ENCODE results near the gene POU2F3. TPM values are rescaled to one million over a fixed set of nuclear protein-coding genes. Genes with fewer than 3 reads are reported as not detected.

Gene POU2F3
- total RNA-seq, 1 donor from 2014 or later, result under 0.01 TPM

DNA sequence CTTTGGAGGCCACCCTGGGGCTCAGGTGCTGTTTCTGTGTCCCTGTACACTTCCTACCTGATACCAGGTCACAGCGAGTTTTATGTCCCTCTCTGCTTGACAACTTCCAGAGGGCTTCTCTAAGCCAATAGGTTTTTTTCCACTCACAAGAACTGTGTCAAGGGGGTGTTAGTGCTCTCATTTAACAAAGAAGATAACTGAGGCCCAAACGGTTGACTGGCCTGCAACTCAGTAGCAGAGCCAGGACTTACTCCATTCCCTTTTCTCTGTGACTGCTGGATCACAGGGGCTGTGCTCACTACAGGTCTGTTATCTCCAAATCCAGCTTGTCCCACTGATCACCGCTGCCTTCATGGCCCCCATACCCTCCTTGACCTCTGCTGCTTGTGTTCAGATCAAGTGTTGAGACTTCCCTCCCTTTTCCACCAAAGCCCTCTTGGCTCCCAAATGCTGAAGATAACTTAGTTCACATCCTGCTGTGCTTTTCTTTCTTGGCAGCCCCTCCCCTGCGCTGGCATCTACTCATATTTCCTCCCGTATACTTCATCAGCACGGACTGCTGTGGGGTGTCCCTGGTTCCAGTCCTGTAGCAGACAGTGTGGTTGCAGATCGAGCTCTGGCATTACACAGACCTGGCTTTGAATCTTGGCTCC lies 41.3 kb downstream of the POU2F3 start:
- DNase-seq (ENCODE audit: low read depth in 2 of 2), result no peak

DNA sequence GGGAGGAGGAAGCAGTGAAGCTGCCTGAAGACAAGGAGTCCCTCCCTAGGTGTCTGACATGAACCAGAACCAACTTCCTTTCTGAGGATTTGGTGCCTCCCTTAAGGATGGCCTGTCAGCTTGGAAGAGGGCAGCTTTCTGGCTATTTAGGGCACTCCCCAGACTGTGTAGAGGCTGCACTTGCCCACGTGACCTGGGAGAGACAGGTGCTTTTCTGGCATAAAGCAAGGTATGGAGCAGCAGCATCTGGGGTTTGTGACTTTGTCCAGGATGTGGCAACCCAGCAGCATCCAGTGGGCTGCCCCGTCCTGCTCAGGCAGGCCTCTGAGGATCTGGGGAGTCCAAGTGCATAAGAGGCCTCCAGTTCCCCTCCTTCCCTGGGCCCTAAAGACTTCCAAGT lies 43.2 kb downstream of the POU2F3 start:
- no peak for DNase-seq (ENCODE audit: low read depth in 2 of 2)

DNA sequence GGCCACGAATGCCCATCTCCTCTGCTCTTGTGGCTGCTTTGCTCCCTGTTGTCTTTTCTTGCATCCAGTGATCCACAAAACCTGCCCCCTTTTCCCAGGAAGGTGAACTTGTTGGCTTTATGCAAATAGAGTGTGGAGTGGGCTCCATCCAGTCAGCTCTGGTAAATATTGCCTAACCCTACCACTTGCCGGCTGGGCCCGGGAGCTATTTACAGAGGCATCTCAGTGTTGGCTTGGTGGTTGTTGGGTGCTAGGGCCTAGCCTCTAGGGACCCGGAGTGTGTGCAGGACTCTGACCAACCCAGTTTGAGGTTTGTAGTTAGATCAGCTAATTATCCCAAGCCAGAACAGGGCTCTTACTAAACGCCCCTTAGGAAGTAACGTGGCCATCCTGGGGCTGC lies 44.3 kb downstream of the POU2F3 start:
- no peak for DNase-seq (ENCODE audit: low read depth in 2 of 2)

- DNase-seq (ENCODE audit: low read depth in 2 of 2), result no peak
Measured at GRCh38 chr11:120285256-120285655, 45.3 kb downstream of the POU2F3 start.

GRCh38 chr11:120288021-120288420 lies 48.1 kb downstream of the POU2F3 start:
- DNase-seq (ENCODE audit: low read depth in 2 of 2), result no peak

DNA sequence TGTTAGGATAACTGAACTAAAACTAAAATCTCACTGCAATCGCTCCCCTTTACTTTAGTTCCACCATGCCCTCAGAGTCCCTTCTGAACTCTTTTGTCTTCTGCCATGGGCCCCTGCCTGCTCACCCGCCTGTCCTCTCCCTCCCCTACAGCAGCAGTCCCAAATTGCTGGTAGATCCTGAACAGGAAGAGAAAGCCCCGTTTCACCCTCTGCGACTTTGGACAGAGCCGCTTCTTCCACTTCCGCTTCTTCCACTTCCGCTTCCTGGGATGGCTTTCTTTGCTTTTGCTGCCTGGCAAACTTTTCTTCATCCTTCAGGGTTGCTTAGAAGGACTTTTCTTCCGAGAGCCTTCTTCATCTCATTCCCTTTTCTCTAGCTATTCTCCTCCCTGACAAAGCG lies 49.5 kb downstream of the POU2F3 start:
- DNase-seq (ENCODE audit: low read depth in 2 of 2), result no peak

DNA sequence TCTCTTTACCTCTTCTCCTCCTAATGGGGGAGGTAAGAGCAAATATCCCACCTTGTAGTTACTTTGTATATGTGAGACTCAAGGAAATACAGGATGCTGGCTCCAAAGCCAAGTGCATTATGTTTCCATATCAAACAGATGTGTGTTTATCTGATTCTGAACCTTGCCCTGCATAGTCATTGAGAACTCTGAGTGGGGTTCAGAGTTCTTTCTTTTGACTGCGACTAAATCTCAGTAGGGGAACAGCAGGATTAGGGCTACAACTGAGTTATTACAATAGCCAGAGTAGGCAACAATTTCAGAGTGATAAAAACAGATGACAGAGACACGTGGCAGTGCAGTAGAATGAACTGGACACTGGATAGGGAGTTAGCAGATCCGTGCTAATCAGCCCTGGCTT lies 51.0 kb downstream of the POU2F3 start:
- no peak for DNase-seq (ENCODE audit: low read depth in 2 of 2)

- no peak for DNase-seq (ENCODE audit: low read depth in 2 of 2)
Measured at GRCh38 chr11:120293038-120293800, 53.3 kb downstream of the POU2F3 start.

- DNase-seq (ENCODE audit: low read depth in 2 of 2), result no peak
Measured at GRCh38 chr11:120294096-120294495, 54.2 kb downstream of the POU2F3 start.

- DNase-seq (ENCODE audit: low read depth in 2 of 2), result no peak
Measured at GRCh38 chr11:120295099-120295498, 55.2 kb downstream of the POU2F3 start.

DNA sequence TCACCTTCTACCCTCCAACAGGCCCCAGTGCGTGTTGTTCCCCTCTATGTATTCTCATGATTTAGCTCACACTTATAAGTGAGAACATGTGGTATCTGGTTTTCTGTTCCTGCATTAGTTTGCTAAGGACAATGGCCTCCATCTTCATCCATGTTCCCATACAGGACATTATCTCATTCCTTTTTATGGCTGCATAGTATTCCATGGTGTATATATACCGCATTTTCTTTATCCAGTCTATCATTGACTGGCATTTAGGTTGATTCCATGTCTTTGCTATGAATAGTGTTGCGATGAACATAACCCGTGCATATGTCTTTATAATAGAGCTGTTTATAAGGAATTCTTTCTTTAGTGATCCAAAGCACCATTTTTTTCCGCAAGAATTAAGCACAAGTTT lies 56.6 kb downstream of the POU2F3 start:
- DNase-seq (ENCODE audit: low read depth in 2 of 2), result no peak

- DNase-seq (ENCODE audit: low read depth in 2 of 2), result no peak
Measured at GRCh38 chr11:120298461-120298860, 58.5 kb downstream of the POU2F3 start.

- DNase-seq (ENCODE audit: low read depth in 2 of 2), result peak in 1 of 2 donors; percentile 7
Measured at GRCh38 chr11:120302001-120302805, 62.3 kb downstream of the POU2F3 start.

DNA sequence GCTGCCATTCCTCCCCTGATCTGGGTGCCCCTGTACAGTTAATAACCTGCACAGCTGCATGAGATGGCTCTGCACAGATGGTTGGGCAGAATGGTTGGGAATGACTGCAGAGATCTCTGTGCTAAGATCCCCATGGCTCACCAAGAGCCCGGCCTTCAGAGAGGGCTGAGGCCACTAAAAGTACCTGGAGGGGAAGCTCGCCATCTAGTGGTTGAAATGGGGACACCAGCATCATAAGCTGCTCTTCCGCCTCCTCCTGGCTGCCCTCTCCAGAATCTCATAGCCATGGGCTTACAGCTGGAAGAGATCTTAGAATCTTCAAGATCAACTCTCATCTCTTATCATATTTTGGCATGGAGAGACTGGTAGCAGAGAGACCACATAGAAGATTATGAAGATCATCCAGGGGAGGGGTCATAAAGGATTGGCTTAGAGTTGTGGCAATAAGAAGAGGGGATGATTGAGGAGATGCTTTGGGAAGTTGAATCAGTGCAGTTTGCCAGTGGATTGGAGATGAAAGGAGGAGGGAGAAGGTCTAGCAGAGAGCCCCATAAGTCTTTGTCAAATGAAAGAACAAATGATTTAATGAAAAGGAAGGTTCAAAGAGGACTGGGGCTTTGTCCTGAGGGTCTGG lies 63.2 kb downstream of the POU2F3 start:
- peak; percentile 59 to 81 for DNase-seq (ENCODE audit: low read depth in 2 of 2)

DNA sequence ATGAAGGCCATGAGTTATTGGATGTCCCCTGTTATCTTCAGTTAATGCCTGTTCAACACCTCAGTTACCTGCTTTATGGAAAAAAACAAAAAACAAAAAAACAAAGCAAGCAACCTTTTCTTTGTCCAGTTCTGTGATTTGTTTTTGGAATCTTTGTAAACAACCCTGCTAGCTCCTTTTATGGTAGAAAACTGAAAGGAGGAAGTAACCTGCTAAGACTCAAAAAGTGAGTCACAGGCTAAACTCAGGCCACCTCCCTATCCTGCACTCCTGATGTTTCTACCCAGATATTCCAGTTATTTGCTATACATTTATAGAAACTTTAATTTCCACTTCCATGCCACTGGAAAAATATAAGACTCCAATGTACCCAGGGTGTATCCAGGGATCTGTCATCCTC lies 64.6 kb downstream of the POU2F3 start:
- no peak for DNase-seq (ENCODE audit: low read depth in 2 of 2)

DNA sequence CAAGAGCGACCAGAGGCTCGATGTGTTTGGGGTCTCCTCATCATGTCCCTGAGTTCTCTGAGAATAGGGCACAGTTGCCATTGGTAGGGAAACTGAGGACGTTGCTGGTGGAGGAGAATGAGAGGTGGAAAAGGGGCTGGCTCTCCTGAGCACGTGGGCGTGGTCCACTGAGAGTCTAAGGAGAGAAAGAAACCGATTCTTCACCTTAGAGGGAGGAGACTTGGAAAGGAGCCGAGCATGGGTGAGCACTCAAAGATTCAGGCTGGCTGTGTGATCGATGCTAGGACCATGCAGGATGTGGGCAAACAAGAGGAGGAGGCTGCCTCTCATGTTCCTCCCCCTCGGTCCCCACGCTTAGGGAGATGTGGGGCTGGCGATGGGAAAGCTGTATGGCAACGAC lies 65.3 kb downstream of the POU2F3 start:
- no peak for DNase-seq (ENCODE audit: low read depth in 2 of 2)

GRCh38 chr11:120306519-120307242 lies 66.7 kb downstream of the POU2F3 start:
- peak; percentile 33 to 67 for DNase-seq (ENCODE audit: low read depth in 2 of 2)

- no peak for DNase-seq (ENCODE audit: low read depth in 2 of 2)
Measured at GRCh38 chr11:120307476-120307875, 67.5 kb downstream of the POU2F3 start.

DNA sequence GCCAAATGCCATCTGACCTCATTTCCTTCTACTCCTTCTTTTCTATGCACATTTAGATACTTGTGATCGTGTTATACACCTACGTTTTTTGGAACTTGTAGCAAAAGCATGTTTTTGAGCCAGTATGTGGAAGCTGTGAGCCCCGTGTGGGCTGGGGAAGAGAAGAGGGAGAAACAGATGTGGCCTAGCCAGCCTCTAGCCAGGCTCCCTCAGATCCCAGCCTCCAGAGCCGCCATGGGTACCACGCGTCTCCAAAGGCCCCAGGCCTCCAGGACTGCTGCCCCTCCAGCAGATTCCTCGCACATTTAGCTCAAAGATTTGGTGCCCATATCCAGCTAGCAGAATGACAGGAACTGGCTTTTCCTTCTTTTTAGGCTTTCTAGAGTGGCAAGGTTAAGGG lies 68.1 kb downstream of the POU2F3 start:
- DNase-seq (ENCODE audit: low read depth in 2 of 2), result no peak

DNA sequence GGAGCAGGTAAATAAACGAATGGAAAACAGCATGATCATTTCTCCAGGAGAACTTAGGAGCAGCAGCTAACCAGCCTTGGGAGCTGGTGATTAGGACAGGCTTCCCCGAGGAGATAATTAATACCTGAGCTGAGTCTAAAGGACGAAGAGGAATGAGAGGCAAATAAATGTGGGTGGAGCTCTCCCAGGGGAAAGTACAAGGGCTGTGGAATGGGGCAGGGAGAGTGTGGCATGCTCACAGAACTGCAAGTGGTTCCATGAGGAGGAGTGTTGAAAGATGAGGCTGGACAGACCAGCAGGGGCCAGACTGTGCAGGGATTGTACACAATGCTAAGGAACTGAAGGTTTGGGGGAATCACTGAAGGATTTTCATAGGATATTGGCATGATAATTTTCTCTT lies 70.9 kb downstream of the POU2F3 start:
- DNase-seq (ENCODE audit: low read depth in 2 of 2), result no peak

GRCh38 chr11:120314861-120315260 lies 74.9 kb downstream of the POU2F3 start:
- no peak for DNase-seq (ENCODE audit: low read depth in 2 of 2)

Data from dermis microvascular lymphatic vessel endothelial cell (primary cell).